Measurements from ENCODE around the gene ANKRD29.
"Not testable (repeated sequence)": the region's sequence is repeated elsewhere in the genome, so short reads cannot be mapped to it uniquely, and the experiment has no call there.

DNA sequence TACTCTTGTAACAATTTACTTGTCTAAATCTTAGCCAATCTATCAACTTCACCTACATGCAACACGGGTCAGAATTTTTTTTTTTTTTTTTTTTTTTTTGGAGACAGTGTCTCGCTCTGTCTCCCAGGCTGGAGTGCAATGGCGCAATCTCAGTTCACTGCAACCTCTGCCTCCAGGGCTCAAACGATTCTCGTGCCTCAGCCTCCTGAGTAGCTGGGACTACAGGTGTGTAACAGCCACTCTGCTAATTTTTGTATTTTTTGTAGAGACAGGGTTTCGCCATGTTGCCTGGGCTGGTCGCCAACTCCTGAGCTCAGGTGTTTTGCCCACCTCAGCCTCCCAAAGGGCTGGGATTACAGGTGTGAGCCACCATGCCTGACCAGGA lies 49.6 kb downstream of the ANKRD29 start:
- TF ChIP-seq, protein P1, sequence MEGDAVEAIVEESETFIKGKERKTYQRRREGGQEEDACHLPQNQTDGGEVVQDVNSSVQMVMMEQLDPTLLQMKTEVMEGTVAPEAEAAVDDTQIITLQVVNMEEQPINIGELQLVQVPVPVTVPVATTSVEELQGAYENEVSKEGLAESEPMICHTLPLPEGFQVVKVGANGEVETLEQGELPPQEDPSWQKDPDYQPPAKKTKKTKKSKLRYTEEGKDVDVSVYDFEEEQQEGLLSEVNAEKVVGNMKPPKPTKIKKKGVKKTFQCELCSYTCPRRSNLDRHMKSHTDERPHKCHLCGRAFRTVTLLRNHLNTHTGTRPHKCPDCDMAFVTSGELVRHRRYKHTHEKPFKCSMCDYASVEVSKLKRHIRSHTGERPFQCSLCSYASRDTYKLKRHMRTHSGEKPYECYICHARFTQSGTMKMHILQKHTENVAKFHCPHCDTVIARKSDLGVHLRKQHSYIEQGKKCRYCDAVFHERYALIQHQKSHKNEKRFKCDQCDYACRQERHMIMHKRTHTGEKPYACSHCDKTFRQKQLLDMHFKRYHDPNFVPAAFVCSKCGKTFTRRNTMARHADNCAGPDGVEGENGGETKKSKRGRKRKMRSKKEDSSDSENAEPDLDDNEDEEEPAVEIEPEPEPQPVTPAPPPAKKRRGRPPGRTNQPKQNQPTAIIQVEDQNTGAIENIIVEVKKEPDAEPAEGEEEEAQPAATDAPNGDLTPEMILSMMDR (IDR thresholded peaks at IDR 0.05), result not testable (repeated sequence)
- not testable (repeated sequence) for TF ChIP-seq ZFX (IDR thresholded peaks at IDR 0.05; ENCODE audit: borderline replicate concordance)

Data from 22Rv1 (cell line).